Measurements from ENCODE around the gene ZC3H4.

GRCh38 chr19:47070756-47071155 lies 42.8 kb downstream of the ZC3H4 start:
- no peak for TF ChIP-seq POLR2A (IDR thresholded peaks at IDR 0.05)
- no peak for TF ChIP-seq CTCF (IDR thresholded peaks at IDR 0.05)
